ENCODE data around the gene OR1N1. TPM values are rescaled to one million over a fixed set of nuclear protein-coding genes. Genes with fewer than 3 reads are reported as not detected.
"Not testable (repeated sequence)": the region's sequence is repeated elsewhere in the genome, so short reads cannot be mapped to it uniquely, and the experiment has no call there.

OR1N1 gene
- total RNA-seq, 3 donors from 2014 or later: not detected

DNA sequence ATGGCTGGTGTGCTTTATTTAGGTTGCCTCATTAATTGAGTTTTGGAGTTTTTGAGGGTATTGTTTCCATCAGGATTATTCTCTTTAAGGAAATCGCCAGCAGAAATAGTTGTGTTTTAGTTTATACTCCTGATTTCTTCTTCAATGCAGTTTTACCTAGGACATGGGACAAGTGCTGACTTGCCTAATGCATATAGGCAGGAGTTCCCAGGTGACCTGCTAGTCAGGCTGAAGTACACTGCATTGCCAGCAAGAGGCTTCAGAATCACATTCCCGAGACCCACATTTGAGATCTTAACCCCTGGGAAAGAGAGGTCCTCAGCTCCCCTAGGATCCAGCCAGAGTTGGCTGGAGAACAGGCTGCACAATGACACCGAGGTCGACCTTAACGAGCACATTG is 24.3 kb upstream of the OR1N1 start:
- ATAC-seq: no peak
- Histone ChIP-seq H3K36me3 (ENCODE audit: low read depth) (no peaks in the 10 kb centered on the region), H3K4me1 (ENCODE audit: low read depth) (no peaks in the 10 kb centered on the region), H3K4me3 (no peak overlapping the region), H3K9me3 (no peaks in the 10 kb centered on the region)
- no peak for DNase-seq
- intact Hi-C loops (cut with DNase I, micrococcal nuclease): no loop called here
- TF ChIP-seq, protein P1, sequence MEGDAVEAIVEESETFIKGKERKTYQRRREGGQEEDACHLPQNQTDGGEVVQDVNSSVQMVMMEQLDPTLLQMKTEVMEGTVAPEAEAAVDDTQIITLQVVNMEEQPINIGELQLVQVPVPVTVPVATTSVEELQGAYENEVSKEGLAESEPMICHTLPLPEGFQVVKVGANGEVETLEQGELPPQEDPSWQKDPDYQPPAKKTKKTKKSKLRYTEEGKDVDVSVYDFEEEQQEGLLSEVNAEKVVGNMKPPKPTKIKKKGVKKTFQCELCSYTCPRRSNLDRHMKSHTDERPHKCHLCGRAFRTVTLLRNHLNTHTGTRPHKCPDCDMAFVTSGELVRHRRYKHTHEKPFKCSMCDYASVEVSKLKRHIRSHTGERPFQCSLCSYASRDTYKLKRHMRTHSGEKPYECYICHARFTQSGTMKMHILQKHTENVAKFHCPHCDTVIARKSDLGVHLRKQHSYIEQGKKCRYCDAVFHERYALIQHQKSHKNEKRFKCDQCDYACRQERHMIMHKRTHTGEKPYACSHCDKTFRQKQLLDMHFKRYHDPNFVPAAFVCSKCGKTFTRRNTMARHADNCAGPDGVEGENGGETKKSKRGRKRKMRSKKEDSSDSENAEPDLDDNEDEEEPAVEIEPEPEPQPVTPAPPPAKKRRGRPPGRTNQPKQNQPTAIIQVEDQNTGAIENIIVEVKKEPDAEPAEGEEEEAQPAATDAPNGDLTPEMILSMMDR (IDR thresholded peaks at IDR 0.05): no peak

DNA sequence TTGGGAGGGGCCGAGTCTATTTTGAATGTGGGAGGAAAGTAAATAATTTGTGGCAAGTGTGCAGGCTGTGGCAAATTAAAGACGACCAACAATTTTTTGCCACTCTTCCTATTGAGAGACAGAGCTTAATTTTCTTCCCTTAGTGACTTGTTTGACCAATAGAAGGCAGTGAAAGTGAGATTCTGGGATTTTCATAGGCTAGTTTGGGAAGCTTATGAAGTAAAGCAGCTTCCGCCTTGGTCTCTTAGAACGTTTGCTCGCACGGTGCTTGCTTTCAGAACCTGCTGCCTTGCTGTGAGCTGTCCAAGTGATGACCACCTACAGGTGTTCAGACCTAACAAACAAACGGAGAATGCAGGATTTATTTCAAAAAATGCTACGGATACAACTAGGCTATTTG is 19.1 kb upstream of the OR1N1 start:
- intact Hi-C loops (cut with DNase I, micrococcal nuclease): no loop called here

GRCh38 chr9:122538757-122539156 is 11.7 kb upstream of the OR1N1 start:
- intact Hi-C loops (cut with DNase I, micrococcal nuclease): no loop called here
- DNase-seq (no peak), ATAC-seq (no peak)
- TF ChIP-seq, protein P1 (IDR thresholded peaks at IDR 0.05): no peak
- no peak overlapping the region for H3K4me3 ChIP-seq
- no peaks in the 10 kb centered on the region for H3K36me3 ChIP-seq (ENCODE audit: low read depth)
- H3K4me1 ChIP-seq (ENCODE audit: low read depth): no peaks in the 10 kb centered on the region
- H3K9me3 ChIP-seq: no peaks in the 10 kb centered on the region

More for the DNA sequence above, 19.1 kb upstream of the OR1N1 start:
- no peak for DNase-seq
- no peak for ATAC-seq
- no peaks in the 10 kb centered on the region for H3K9me3 ChIP-seq
- TF ChIP-seq, protein P1 (IDR thresholded peaks at IDR 0.05): no peak
- H3K4me3 ChIP-seq: no peak overlapping the region
- no peaks in the 10 kb centered on the region for H3K36me3 ChIP-seq (ENCODE audit: low read depth)
- H3K4me1 ChIP-seq (ENCODE audit: low read depth): no peaks in the 10 kb centered on the region

DNA sequence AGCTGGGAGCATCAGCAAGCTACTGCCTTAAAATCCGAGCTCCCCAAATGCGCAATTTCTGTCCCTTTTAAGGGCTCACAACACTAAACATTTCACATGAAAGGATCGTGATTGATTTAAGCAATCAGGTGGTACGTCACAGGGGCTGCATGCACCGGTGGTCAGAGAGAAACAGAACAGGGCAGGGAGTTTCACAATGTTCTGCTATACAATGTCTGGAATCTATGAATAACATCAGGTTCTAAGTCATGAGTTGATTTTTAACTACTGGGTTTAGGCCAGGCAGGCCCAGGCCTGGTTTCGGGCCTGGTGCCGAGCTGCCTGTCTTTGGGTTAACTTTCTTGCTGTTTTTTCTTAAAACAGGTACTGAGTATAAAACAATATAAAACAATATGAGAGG is 10.0 kb upstream of the OR1N1 start:
- H3K4me3 ChIP-seq; DNase-seq; ATAC-seq; H3K36me3 ChIP-seq (ENCODE audit: low read depth); H3K4me1 ChIP-seq (ENCODE audit: low read depth); H3K9me3 ChIP-seq; intact Hi-C loops (cut with DNase I, micrococcal nuclease): not testable (repeated sequence)

DNA sequence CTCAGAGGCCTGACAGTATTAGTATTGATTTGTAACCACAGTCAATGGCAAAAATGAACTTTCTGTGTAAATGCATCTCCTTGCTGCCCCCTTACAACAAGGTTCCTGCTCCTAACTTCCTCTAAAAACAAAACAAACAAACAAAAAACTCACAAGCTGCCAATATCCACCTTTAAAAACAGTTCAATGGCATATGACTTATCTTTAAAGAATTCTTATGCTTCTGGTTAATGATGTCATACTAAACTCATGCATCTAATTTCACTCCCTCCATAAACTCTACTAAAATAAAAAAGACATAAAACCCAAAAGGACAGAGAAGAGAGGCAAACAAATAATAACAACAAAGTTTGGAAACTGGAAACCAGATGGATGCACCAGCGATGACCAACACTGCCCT is 9.0 kb upstream of the OR1N1 start:
- Histone ChIP-seq H3K4me3 (no peak overlapping the region), H3K36me3 (ENCODE audit: low read depth) (no peaks in the 10 kb centered on the region), H3K4me1 (ENCODE audit: low read depth) (no peaks in the 10 kb centered on the region), H3K9me3 (no peaks in the 10 kb centered on the region)
- ATAC-seq (no peak), DNase-seq (no peak)
- TF ChIP-seq, protein P1 (IDR thresholded peaks at IDR 0.05): no peak
- intact Hi-C loops (cut with DNase I, micrococcal nuclease): no loop called here

DNA sequence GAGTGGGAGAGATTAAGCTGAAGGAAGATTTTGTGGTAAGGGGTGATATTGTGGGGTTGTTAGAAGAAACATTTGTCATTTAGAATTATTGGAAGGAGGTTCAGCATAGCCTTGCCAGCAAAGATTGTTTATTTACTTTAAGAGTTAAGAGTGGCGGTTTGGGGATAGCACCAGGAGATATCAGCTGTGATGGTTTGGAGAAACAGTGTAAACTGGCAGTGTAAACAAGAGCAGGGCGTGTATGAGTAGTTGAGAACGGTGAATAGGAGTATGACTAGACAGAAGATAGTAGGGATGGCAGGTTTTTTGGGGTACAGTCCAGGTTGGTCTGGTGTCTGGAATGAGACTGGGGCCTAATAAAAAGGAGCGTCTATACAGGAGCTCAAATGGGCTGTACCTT is 4.1 kb upstream of the OR1N1 start:
- H3K4me3 ChIP-seq; DNase-seq; H3K4me1 ChIP-seq (ENCODE audit: low read depth); H3K36me3 ChIP-seq (ENCODE audit: low read depth); ATAC-seq; H3K9me3 ChIP-seq; intact Hi-C loops (cut with DNase I, micrococcal nuclease): not testable (repeated sequence)

- intact Hi-C loops (cut with DNase I, micrococcal nuclease): no loop called here
- ATAC-seq (no peak), DNase-seq (no peak)
- Histone ChIP-seq H3K36me3 (ENCODE audit: low read depth) (no peaks in the 10 kb centered on the region), H3K4me3 (no peak overlapping the region), H3K4me1 (ENCODE audit: low read depth) (no peaks in the 10 kb centered on the region), H3K9me3 (no peaks in the 10 kb centered on the region)
- TF ChIP-seq, protein P1 (IDR thresholded peaks at IDR 0.05): no peak
Measured at GRCh38 chr9:122526602-122527001, 491 bp downstream of the OR1N1 start.

Data from mucosa of descending colon (tissue), 3 donors.